OCI-M2 (cell line): Measurements from ENCODE around the gene ZMIZ2.

ENCODE experiments used
- DNase-seq: peaks from one replicate; lab custom pipeline; 2025; ENCODE audit not compliant: unreplicated experiment; lab: John Stamatoyannopoulos, UW

The ZMIZ2 gene

GRCh38 chr7:44757311-44757710 lies 8.7 kb downstream of the ZMIZ2 start:
- no peak for DNase-seq

GRCh38 chr7:44757739-44758138 lies 9.1 kb downstream of the ZMIZ2 start:
- no peak for DNase-seq

- no peak for DNase-seq
Measured at GRCh38 chr7:44759246-44759645, 10.6 kb downstream of the ZMIZ2 start.

- DNase-seq: no peak
Measured at GRCh38 chr7:44760034-44760580, 11.5 kb downstream of the ZMIZ2 start.

- no peak for DNase-seq
Measured at GRCh38 chr7:44761207-44762161, 12.8 kb downstream of the ZMIZ2 start.

GRCh38 chr7:44762300-44762699 lies 13.7 kb downstream of the ZMIZ2 start:
- DNase-seq: no peak

GRCh38 chr7:44762726-44763522 lies 14.3 kb downstream of the ZMIZ2 start:
- no peak for DNase-seq

- DNase-seq: no peak
Measured at GRCh38 chr7:44764081-44764480, 15.4 kb downstream of the ZMIZ2 start.

- DNase-seq: no peak
Measured at GRCh38 chr7:44764665-44765578, 16.3 kb downstream of the ZMIZ2 start.

- no peak for DNase-seq
Measured at GRCh38 chr7:44765579-44766415, 17.1 kb downstream of the ZMIZ2 start.

GRCh38 chr7:44766416-44766801 lies 17.8 kb downstream of the ZMIZ2 start:
- DNase-seq: no peak

GRCh38 chr7:44767134-44767911 lies 18.7 kb downstream of the ZMIZ2 start:
- DNase-seq: no peak

GRCh38 chr7:44767912-44768627 lies 19.4 kb downstream of the ZMIZ2 start:
- DNase-seq: no peak

- no peak for DNase-seq
Measured at GRCh38 chr7:44768628-44769371, 20.2 kb downstream of the ZMIZ2 start.

- no peak for DNase-seq
Measured at GRCh38 chr7:44769376-44769775, 20.7 kb downstream of the ZMIZ2 start.

GRCh38 chr7:44769776-44770294 lies 21.2 kb downstream of the ZMIZ2 start:
- no peak for DNase-seq

- no peak for DNase-seq
Measured at GRCh38 chr7:44771358-44771757, 22.7 kb downstream of the ZMIZ2 start.
